ENCODE measurements around the gene C10orf53. TPM values are rescaled to one million over a fixed set of nuclear protein-coding genes. Genes with fewer than 3 reads are reported as not detected.

The C10orf53 gene, protein sequence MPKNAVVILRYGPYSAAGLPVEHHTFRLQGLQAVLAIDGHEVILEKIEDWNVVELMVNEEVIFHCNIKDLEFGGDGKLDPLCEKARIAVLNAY
- total RNA-seq (2013): not detected
- polyA plus RNA-seq: not detected
- polyA minus RNA-seq: not detected in 2 replicates
- total RNA-seq: 0 to 1.1 (median 0) reads per million in 11 experiments

GRCh38 chr10:49679480-49679893 is at the start of gene C10orf53:
Gene C10orf53 (plus strand): TSS chr10:49679651. CDS start chr10:49679698, 47 bp downstream.
- Mint-ChIP-seq H3K9me3 (peaks cover 3 to 25% (median 16%) of the 10 kb centered on the region in 7 donors), H3K4me1 (peaks cover 6% of the 10 kb centered on the region), H3K4me3 (peak within 1 kb of the TSS; percentile 17 to 43), H3K27me3 (ENCODE audit: low read depth in 3 of 3) (peaks cover 23 to 38% (median 24%) of the 10 kb centered on the region in 3 donors), H3K27ac (peak within 1 kb of the TSS in 1 of 7 donors; percentile 5), H3K36me3 (no peaks in the 10 kb centered on the region)
- intact Hi-C loops (cut with micrococcal nuclease): no loop called here
- no peak within 1 kb of the TSS for H2AFZ ChIP-seq (ENCODE audit: insufficient read depth, low read depth, low read length, poor library complexity, severe bottlenecking)
- 12% methylated on average over 33 of the region's 36 CpGs for WGBS (ENCODE audit: insufficient coverage)
- peaks cover 0 to 4% of the 10 kb centered on the region in 2 donors for H3K4me1 ChIP-seq (ENCODE audit: control insufficient read depth in 1 of 2, insufficient read depth in 2 of 2, low read length in 2 of 2)
- H3K27ac ChIP-seq (ENCODE audit: low read depth in 1 of 2, low read length in 2 of 2): no peak within 1 kb of the TSS
- H3K4me3 ChIP-seq (replicated peaks in 1 of 3; ENCODE audit: low read depth in 2 of 3, low read length in 3 of 3): peak within 1 kb of the TSS in 1 of 3 experiments; percentile 32
- no peak within 1 kb of the TSS for H3K9ac ChIP-seq (ENCODE audit: insufficient read depth, low read length, poor library complexity, severe bottlenecking)
- TF ChIP-seq, protein P1, sequence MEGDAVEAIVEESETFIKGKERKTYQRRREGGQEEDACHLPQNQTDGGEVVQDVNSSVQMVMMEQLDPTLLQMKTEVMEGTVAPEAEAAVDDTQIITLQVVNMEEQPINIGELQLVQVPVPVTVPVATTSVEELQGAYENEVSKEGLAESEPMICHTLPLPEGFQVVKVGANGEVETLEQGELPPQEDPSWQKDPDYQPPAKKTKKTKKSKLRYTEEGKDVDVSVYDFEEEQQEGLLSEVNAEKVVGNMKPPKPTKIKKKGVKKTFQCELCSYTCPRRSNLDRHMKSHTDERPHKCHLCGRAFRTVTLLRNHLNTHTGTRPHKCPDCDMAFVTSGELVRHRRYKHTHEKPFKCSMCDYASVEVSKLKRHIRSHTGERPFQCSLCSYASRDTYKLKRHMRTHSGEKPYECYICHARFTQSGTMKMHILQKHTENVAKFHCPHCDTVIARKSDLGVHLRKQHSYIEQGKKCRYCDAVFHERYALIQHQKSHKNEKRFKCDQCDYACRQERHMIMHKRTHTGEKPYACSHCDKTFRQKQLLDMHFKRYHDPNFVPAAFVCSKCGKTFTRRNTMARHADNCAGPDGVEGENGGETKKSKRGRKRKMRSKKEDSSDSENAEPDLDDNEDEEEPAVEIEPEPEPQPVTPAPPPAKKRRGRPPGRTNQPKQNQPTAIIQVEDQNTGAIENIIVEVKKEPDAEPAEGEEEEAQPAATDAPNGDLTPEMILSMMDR (IDR thresholded peaks at IDR 0.05): no peak
- peak within 1 kb of the TSS; percentile 42 for H3K4me2 ChIP-seq (replicated peaks; ENCODE audit: extremely low read depth, low read length, poor library complexity, severe bottlenecking)
- peaks cover 23 to 32% of the 10 kb centered on the region in 2 donors for H3K27me3 ChIP-seq (ENCODE audit: control insufficient read depth in 2 of 2, insufficient read depth in 2 of 2, low read length in 2 of 2)
- no peaks in the 10 kb centered on the region for H3K36me3 ChIP-seq (replicated peaks in 1 of 2; ENCODE audit: control insufficient read depth in 1 of 2, insufficient read depth in 2 of 2, low read length in 2 of 2)
- DNase-seq: peak in 1 of 3 donors; percentile 7
- peaks cover 16 to 19% of the 10 kb centered on the region in 2 donors for H3K9me3 ChIP-seq (replicated peaks in 1 of 2; ENCODE audit: control insufficient read depth in 1 of 2, insufficient read depth in 1 of 2, low read length in 2 of 2)
- H3K79me2 ChIP-seq (ENCODE audit: insufficient read depth, low read length): no peaks in the 10 kb centered on the region
- no peaks in the 10 kb centered on the region for H4K20me1 ChIP-seq (ENCODE audit: insufficient read depth, low read length)

- H3K27ac Mint-ChIP-seq: no peak overlapping the region
These were observed 47.5 kb upstream of the C10orf53 start for GRCh38 chr10:49631975-49632374.

More at GRCh38 chr10:49631975-49632374, 47.5 kb upstream of the C10orf53 start:
- H3K9me3 Mint-ChIP-seq: peaks cover 0 to 5% (median 0%) of the 10 kb centered on the region in 7 donors
- no peak overlapping the region for H3K4me3 Mint-ChIP-seq
- peaks cover 10 to 15% (median 14%) of the 10 kb centered on the region in 3 donors for H3K27me3 Mint-ChIP-seq (ENCODE audit: low read depth in 3 of 3)
- no peaks in the 10 kb centered on the region for H3K36me3 ChIP-seq (replicated peaks in 1 of 2; ENCODE audit: control insufficient read depth in 1 of 2, insufficient read depth in 2 of 2, low read length in 2 of 2)
- no peaks in the 10 kb centered on the region for H4K20me1 ChIP-seq (ENCODE audit: insufficient read depth, low read length)
- H3K27ac ChIP-seq (ENCODE audit: low read depth in 1 of 2, low read length in 2 of 2): no peak overlapping the region
- H3K79me2 ChIP-seq (ENCODE audit: insufficient read depth, low read length): no peaks in the 10 kb centered on the region
- 86% methylated on average over 6 of the region's 6 CpGs for WGBS (ENCODE audit: insufficient coverage)
- no peak overlapping the region for H2AFZ ChIP-seq (ENCODE audit: insufficient read depth, low read depth, low read length, poor library complexity, severe bottlenecking)
- no peak for DNase-seq
- H3K27me3 ChIP-seq (ENCODE audit: control insufficient read depth in 2 of 2, insufficient read depth in 2 of 2, low read length in 2 of 2): peaks cover 0 to 17% of the 10 kb centered on the region in 2 donors
- no peaks in the 10 kb centered on the region for H3K9me3 ChIP-seq (replicated peaks in 1 of 2; ENCODE audit: control insufficient read depth in 1 of 2, insufficient read depth in 1 of 2, low read length in 2 of 2)
- H3K4me1 Mint-ChIP-seq: no peaks in the 10 kb centered on the region
- H3K36me3 Mint-ChIP-seq: no peaks in the 10 kb centered on the region
- no peaks in the 10 kb centered on the region for H3K4me1 ChIP-seq (ENCODE audit: control insufficient read depth in 1 of 2, insufficient read depth in 2 of 2, low read length in 2 of 2)
- intact Hi-C loops (cut with micrococcal nuclease): no loop called here
- H3K4me3 ChIP-seq (replicated peaks in 1 of 3; ENCODE audit: low read depth in 2 of 3, low read length in 3 of 3): no peak overlapping the region
- TF ChIP-seq, protein P1 (IDR thresholded peaks at IDR 0.05): no peak
- no peak overlapping the region for H3K4me2 ChIP-seq (replicated peaks; ENCODE audit: extremely low read depth, low read length, poor library complexity, severe bottlenecking)
- H3K9ac ChIP-seq (ENCODE audit: insufficient read depth, low read length, poor library complexity, severe bottlenecking): no peak overlapping the region
